Esophagus squamous epithelium (tissue), 4 donors: ENCODE data around the gene LYRM1.

Source experiments
- CTCF ChIP-seq, 6 experiments: fragments of 450-650 bp in 4 of 6; fragments of 200-600 bp in 2 of 6; sonication (generic) in 2 of 6; IDR thresholded peaks; one replicate each; pipeline ENCODE4 v1.5.1; 2016 to 2019; ENCODE audit warnings: antibody characterized with exemption in 6 of 6, mild to moderate bottlenecking in 4 of 6, moderate library complexity in 4 of 6
- POLR2A ChIP-seq, 4 donors: fragments of 450-650 bp; IDR thresholded peaks; one replicate each; pipeline ENCODE4 v1.6.1; 2017; ENCODE audit warnings: antibody characterized with exemption in 4 of 4, mild to moderate bottlenecking in 4 of 4, moderate library complexity in 3 of 4

GRCh38 chr16:20938426-20938825 lies 37.9 kb downstream of the LYRM1 start:
- no peak for TF ChIP-seq CTCF (IDR thresholded peaks at IDR 0.05)
- no peak for TF ChIP-seq POLR2A (IDR thresholded peaks at IDR 0.05)
